Measurements from ENCODE around the gene FAM240A.
"Not testable (repeated sequence)": the region's sequence is repeated elsewhere in the genome, so short reads cannot be mapped to it uniquely, and the experiment has no call there.

FAM240A gene

GRCh38 chr3:46612324-46612723 lies at the start of gene FAM240A:
TSS of gene FAM240A (plus strand) at chr3:46612525. CDS start at chr3:46612684, 159 bp downstream.
- no peak for DNase-seq (ENCODE audit: low spot score)

- DNase-seq (ENCODE audit: low spot score), result no peak
Observed at GRCh38 chr3:46564190-46565021, 47.9 kb upstream of the FAM240A start.

GRCh38 chr3:46565077-46565476 lies 47.2 kb upstream of the FAM240A start:
- DNase-seq (ENCODE audit: low spot score), result no peak

GRCh38 chr3:46565607-46566039 lies 46.7 kb upstream of the FAM240A start:
- DNase-seq (ENCODE audit: low spot score), result peak; percentile 25

GRCh38 chr3:46566040-46566641 lies 46.2 kb upstream of the FAM240A start, which contains the start of gene LRRC2:
TSS of gene LRRC2 (minus strand) at chr3:46566302. CDS start at chr3:46551591, 14,711 bp downstream.
- peak; percentile 57 for DNase-seq (ENCODE audit: low spot score)

- no peak for DNase-seq (ENCODE audit: low spot score)
Observed at GRCh38 chr3:46571684-46572083, 40.6 kb upstream of the FAM240A start.

- DNase-seq (ENCODE audit: low spot score), result no peak
Observed at GRCh38 chr3:46573701-46574100, 38.6 kb upstream of the FAM240A start.

GRCh38 chr3:46574243-46574646 lies 38.1 kb upstream of the FAM240A start:
- DNase-seq (ENCODE audit: low spot score), result no peak

GRCh38 chr3:46574881-46575576 lies 37.3 kb upstream of the FAM240A start:
- no peak for DNase-seq (ENCODE audit: low spot score)

- DNase-seq (ENCODE audit: low spot score), result no peak
Observed at GRCh38 chr3:46575577-46576222, 36.6 kb upstream of the FAM240A start.

GRCh38 chr3:46576386-46576785 lies 35.9 kb upstream of the FAM240A start:
- no peak for DNase-seq (ENCODE audit: low spot score)

GRCh38 chr3:46576879-46577278 lies 35.4 kb upstream of the FAM240A start:
- DNase-seq (ENCODE audit: low spot score), result no peak

GRCh38 chr3:46577580-46578249 lies 34.6 kb upstream of the FAM240A start:
- not testable (repeated sequence) for DNase-seq (ENCODE audit: low spot score)

- no peak for DNase-seq (ENCODE audit: low spot score)
Observed at GRCh38 chr3:46578973-46579755, 33.2 kb upstream of the FAM240A start.

GRCh38 chr3:46579756-46580286 lies 32.5 kb upstream of the FAM240A start:
- no peak for DNase-seq (ENCODE audit: low spot score)

GRCh38 chr3:46580675-46581074 lies 31.6 kb upstream of the FAM240A start:
- DNase-seq (ENCODE audit: low spot score), result no peak

GRCh38 chr3:46584598-46585467 lies 27.5 kb upstream of the FAM240A start:
- DNase-seq (ENCODE audit: low spot score), result no peak

GRCh38 chr3:46585799-46586693 lies 26.3 kb upstream of the FAM240A start:
- no peak for DNase-seq (ENCODE audit: low spot score)
